ENCODE results near the gene HNRNPAB.
"Not testable (repeated sequence)": the region's sequence is repeated elsewhere in the genome, so short reads cannot be mapped to it uniquely, and the experiment has no call there.

HNRNPAB gene

DNA sequence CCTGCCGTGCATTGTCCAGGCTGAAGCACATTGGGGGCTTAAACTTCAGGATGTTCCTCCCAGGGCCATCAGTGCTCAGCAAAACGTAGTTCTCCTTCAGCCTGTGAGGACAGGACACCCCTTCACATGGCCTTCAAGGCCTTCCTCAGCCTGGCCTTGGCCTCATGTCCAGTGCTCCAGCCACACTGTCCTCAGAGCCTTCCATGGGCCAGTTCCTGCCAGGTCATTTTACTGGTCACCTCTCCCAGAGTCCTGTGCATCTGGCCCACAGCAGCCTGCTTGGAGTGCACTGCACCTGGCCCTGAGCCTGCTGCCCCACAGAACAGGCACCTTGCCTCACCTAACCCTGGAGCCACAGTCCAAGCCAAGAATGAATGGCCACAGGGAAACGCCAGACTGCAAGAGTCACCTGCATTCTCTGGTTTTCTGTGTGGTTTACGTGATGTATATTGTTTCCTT lies 8.7 kb downstream of the HNRNPAB start:
- no peak for FAIRE-seq

- no peak for FAIRE-seq
Observed at GRCh38 chr5:178213748-178214151, 9.4 kb downstream of the HNRNPAB start.

GRCh38 chr5:178214160-178214803 lies 9.9 kb downstream of the HNRNPAB start:
- FAIRE-seq: no peak

DNA sequence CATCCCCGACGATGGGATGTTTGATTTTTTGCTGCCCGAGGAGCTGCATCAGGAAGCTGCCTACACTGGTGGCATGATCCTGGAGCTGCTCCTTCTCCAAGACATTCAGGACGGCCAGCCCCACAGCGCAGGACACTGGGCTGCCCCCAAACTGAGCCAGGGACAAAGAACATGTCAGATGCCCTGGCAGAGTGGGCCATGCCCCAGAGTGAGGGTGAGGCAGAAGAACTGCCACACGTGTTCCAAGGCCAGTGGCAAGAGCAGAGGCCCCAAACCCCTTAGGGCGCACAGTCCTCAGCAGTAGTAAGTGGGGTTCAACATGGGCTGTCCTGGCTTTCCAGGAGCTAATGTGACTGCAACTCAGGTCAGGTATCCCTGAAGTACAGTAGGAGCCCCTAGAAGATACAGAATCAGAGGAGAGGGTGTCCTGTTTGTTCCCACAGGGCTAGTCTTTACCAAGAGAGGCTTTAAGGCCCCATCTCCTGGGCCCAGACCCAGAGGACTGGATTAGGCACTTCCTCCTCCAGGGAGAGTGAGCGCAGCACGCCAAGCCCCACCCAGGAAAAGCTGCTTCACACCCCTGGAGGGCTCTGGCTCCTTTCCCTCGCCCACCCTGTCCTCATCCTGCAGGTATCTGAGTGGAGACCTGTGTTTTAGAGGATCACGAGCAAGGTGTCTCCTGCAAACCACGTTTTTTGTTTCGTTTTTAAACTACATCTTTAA lies 11.1 kb downstream of the HNRNPAB start:
- FAIRE-seq: no peak

DNA sequence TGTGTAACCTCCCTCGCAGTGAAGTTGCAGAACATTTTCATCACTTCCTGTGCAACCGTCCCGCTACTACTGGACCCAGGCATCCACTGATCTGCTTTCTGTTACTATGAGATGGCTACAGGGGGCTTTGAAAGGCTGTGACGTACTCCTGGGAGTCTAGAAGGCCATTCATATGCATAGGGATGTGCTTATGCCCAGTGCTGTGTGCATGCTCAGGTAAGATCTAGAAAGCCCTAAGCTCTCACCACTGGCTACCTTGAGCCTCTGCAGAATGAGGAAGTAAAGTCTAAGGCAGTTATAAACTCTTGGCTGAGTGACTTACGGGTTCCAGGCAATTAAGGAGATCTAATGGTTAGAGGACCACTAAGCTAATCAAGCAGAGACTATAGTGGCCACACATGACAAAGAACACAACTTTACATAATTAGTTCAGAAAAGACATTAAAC lies 11.8 kb downstream of the HNRNPAB start:
- FAIRE-seq: no peak

DNA sequence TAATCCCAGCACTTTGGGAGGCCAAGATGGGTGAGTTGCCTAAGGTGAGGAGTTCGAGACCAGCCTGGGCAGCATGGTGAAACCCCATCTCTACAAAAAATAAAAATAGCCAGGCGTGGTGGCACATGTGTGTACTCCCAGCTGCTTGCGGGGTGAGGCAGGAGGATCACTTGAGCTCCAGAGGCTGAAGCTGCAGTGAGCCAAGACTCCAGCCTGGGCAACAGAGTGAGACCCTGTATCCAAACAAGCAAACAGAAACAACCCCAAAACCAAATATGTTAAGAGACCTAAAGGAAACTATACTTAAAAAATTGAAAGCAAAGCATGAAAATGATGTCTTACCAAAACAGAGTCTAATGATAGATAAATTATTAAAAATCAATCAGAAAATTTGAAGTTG lies 12.4 kb downstream of the HNRNPAB start:
- FAIRE-seq: no peak

- FAIRE-seq: no peak
Observed at GRCh38 chr5:178218237-178218776, 14.0 kb downstream of the HNRNPAB start.

DNA sequence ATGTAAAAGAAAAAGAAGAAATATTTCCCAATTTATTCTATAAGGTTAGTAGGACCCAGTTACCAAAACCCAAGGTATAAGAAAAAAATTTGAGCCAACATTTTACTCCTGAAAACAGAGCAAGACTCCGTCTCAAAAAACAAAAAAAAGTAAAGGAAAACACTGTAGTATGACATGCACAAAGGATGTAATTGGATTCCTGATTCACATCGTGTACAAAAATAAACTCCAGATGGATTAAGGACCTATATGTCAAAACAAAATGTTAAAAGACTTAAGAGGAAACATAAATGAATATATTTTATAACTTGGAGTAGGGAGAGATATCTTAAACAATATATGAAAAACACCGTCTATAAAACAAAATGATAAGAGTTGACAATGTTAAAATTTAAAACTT lies 14.5 kb downstream of the HNRNPAB start:
- FAIRE-seq: no peak

DNA sequence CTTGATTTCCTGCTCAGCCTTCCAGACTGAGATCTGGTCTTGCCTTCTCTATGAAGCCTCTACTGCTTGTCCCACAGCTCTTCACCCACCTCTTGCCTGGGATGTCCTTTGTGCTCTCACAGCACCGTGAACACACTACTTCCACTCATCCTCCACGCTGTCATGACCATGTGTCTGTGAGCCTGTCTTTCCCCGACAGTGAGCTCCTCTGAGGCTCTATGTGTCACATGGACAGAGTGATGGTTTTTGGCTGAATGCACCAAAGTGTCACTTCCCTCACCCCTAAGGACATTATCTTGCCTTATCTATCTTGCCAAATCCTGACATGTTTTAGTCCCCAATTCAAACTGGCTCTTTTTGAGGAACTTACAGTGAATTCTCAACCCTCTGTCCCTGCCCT lies 16.9 kb downstream of the HNRNPAB start:
- FAIRE-seq: no peak

DNA sequence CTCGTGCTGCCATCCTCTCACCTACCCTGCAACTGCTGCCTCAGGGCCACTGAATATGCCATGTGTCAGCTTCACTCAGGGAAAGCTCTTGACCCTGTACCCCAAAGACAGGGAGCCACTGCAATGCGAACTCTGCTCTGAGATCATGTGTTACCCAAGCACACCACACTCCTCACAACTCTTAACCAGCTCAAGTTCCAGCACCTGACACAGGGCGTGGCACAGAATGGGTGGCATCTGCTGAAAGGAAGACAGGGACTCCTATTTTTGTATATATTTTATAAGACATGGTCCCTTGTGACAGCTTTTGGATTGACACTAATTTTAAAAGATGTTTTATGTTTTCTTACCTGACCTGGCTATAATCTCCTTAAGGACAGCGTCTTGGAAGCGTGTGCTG lies 17.5 kb downstream of the HNRNPAB start:
- no peak for FAIRE-seq

- no peak for FAIRE-seq
Observed at GRCh38 chr5:178222292-178222691, 18.0 kb downstream of the HNRNPAB start.

DNA sequence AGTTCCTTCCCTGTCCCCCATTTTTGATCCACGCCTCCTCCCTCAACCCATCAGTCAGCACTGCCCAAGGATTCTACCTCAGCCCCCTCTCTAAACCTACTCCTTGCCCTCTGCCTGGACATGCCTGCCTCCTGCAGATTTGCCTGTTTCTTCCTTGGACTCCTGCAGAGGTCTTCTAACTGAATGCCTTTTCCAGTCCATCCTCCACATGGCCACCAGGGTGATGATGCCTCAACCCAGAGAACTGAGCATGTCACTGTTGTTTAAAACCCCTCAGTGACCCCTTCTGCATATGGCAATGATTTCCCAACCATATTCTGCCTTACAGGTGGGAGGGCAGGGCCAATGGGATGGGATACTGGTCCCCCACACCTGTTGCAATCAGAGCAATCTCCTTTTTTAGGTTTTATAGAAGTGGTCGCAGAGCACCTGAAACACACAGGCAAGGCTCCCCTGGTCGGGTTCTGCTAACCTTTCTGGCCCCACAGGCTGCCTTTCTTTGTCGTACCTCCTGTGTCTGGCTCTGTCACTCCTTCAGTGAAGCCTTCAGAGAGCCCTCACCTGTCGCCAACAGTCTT lies 19.0 kb downstream of the HNRNPAB start:
- no peak for FAIRE-seq

- FAIRE-seq: no peak
Observed at GRCh38 chr5:178223828-178224335, 19.5 kb downstream of the HNRNPAB start.

DNA sequence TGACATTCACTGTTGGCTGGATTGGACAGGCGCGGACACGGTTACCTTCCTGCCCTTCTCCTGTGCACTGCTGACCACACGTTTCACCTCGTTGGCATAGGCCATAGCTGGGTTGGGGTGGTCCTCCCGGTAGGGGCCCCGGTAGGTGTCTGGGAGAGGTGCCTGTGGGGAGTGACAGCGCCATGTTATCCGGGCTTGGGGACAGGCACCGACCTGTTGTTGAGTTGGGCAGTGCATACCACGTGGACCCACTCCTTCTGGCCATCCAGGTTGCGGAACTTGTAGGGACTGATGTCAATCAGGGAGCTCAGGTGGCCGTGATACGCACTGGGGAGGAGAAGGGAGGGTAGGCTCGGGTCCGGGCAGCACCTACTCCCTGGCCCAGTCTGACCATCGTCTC lies 20.1 kb downstream of the HNRNPAB start:
- FAIRE-seq: no peak

DNA sequence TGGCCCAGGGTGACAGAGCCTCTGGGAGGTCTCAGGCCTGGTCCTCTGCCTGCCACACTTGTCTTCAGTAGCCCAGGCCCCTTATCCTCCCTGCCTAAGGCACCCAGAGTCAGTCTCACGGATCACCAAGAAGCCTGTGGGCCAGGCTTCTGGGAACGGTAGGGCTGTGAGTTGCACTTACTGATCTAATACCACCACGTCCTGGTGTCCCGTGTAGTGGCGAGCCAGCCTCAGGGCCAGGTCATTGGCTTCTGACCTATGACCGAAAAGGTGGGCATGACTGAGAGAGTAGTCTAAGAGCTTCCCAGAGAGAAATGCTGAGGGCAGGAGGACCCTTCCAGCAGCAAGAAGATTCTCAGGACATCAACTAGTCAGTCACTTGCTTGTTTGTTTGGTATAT lies 20.8 kb downstream of the HNRNPAB start:
- FAIRE-seq: no peak

GRCh38 chr5:178227138-178227659 lies 22.9 kb downstream of the HNRNPAB start:
- no peak for FAIRE-seq

DNA sequence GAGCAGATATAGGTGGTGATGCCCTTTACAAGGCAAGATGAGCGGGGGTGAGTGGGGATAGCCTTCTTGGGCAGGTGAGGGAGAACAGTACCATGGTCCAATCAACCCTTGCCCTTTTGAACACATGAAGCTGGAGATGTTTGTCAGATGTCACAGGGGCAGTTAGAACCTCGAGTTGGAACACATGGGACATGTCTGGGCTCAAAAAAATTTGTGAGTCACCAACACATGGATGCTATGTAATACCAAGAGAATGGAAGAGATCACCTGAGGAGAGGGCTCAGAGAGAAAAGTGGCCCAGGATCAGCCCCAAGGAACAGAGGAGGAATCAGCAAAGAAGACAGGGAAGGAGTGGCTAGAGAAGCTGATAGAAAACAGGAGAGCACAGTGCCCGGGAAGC lies 23.6 kb downstream of the HNRNPAB start:
- no peak for FAIRE-seq

DNA sequence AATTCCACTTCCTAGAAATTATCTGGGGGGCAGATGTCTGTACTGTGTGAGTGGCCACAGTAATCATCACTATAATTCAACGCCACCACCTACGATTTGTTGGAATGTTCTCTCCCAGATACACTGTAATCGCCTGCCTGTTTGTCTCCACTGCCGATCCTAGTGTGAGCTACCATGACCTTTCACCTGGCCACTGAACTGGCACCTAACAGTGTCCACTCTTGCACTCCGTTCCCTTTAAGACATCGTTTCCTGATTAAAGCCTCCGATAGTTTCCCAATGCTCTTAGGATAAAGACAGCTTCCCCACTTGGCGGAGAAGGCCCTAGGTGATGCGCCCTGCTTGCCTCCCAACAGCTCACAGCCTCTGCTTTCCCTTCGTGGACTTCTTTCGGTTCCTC lies 24.3 kb downstream of the HNRNPAB start:
- FAIRE-seq: no peak

- FAIRE-seq: not testable (repeated sequence)
Observed at GRCh38 chr5:178229111-178229510, 24.8 kb downstream of the HNRNPAB start.

GRCh38 chr5:178229861-178230260 lies 25.5 kb downstream of the HNRNPAB start:
- FAIRE-seq: no peak

DNA sequence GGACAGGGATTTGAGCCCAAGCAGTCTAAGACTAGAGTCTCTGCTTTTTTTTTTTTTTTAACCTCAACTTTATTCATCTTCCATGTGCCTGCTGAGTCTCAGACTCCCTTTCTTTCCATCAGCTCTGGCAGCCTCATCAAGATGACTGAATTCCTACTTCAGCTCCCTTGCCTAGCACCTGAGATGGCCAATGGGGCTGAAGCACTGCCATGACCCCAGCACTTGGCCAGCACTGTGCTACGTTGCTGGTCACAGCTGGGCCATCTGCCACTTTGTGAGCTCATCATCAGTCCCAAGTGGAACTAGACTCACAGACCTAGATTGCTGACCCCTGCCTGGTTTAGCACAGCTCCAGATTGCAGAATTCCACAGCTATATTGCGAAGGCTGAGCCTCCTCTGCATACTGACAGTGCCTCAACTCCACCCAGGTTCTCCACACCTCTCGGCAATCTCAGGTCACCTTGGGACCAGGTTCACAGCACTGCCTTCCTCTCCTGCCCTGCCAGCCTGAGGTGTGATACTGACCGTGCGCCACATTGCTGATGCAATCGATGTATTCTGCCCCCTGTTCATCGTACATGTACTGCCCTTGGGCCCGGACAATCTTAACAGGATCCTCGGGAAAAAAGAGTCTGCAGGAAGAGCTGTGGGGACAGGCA lies 26.7 kb downstream of the HNRNPAB start:
- FAIRE-seq: no peak

- no peak for FAIRE-seq
Observed at GRCh38 chr5:178231539-178232123, 27.3 kb downstream of the HNRNPAB start.
